Urinary bladder (tissue), 4 donors: ENCODE measurements around the gene S100A9. TPM values are rescaled to one million over a fixed set of nuclear protein-coding genes. Genes with fewer than 3 reads are reported as not detected.

Source experiments
- DNase-seq: peaks from one replicate; pipeline ENCODE4 v3.0.0-alpha.2; 2015; ENCODE audit errors: extremely low spot score
- H3K27ac ChIP-seq: one replicate; pipeline ENCODE4 v1.5.1; 2013; ENCODE audit warnings: low read depth, mild to moderate bottlenecking, moderate library complexity
- H3K36me3 ChIP-seq: one replicate; pipeline ENCODE4 v1.6.1; 2013; ENCODE audit warnings: mild to moderate bottlenecking, moderate library complexity; ENCODE audit not compliant: insufficient read depth
- H3K4me1 ChIP-seq: one replicate; pipeline ENCODE4 v1.6.1; 2013; ENCODE audit warnings: mild to moderate bottlenecking, moderate library complexity; ENCODE audit not compliant: insufficient read depth
- H3K4me3 ChIP-seq: one replicate; pipeline ENCODE4 v1.5.1; 2013; ENCODE audit warnings: low read depth, low read length
- WGBS: extraction: QIAGEN DNeasy Blood & Tissue Kit; methylation state at CpG from one replicate; pipeline ENCODE4 v1.1.7; 2013; 5-methylcytosine and 5-hydroxymethylcytosine counted together
- polyA plus RNA-seq: library from polyadenylated mRNA; stranded (reverse); fragments of 200-250 nt; gene quantifications from one replicate; pipeline ENCODE4 v1.2.3, GENCODE V29; 2013
- total RNA-seq: library from RNA; depleted of rRNA; stranded (reverse); fragments of >200 nt; gene quantifications from one replicate; pipeline ENCODE4 v1.2.3, GENCODE V29; 2014
- donor health status: healthy with polysubstance abuse.
- donor health status: healthy.

S100A9 gene
- total and polyA plus RNA-seq, 2 donors = 77.5 to 471 TPM

GRCh38 chr1:153372571-153372970, 14.9 kb downstream of the S100A9 start:
- 80% methylated on average over 2 of the region's 2 CpGs for WGBS
- H3K27ac ChIP-seq = no peak overlapping the region
- no peak for DNase-seq
- no peaks in the 10 kb centered on the region for H3K4me1 ChIP-seq
- H3K4me3 ChIP-seq = no peak overlapping the region
- no peaks in the 10 kb centered on the region for H3K36me3 ChIP-seq

GRCh38 chr1:153374071-153374470, 16.4 kb downstream of the S100A9 start:
- no peaks in the 10 kb centered on the region for H3K36me3 ChIP-seq
- WGBS = 67% methylated on average over 2 of the region's 2 CpGs
- H3K4me3 ChIP-seq = no peak overlapping the region
- no peak overlapping the region for H3K27ac ChIP-seq
- no peaks in the 10 kb centered on the region for H3K4me1 ChIP-seq
- no peak for DNase-seq

GRCh38 chr1:153375511-153375910, 17.9 kb downstream of the S100A9 start, which contains the start of gene S100A12:
Gene S100A12 (minus strand): TSS chr1:153375621. CDS start chr1:153374592, 1,029 bp downstream.
- H3K4me1 ChIP-seq = no peaks in the 10 kb centered on the region
- no peak for DNase-seq
- whole genome bisulfite sequencing = 79% methylated on average over 1 of the region's 1 CpG
- H3K27ac ChIP-seq = no peak within 1 kb of the TSS
- H3K36me3 ChIP-seq = no peaks in the 10 kb centered on the region
- H3K4me3 ChIP-seq = no peak within 1 kb of the TSS

GRCh38 chr1:153379591-153379990, 21.9 kb downstream of the S100A9 start:
- 84% methylated on average over 10 of the region's 10 CpGs for WGBS
- H3K4me1 ChIP-seq = no peaks in the 10 kb centered on the region
- H3K36me3 ChIP-seq = no peaks in the 10 kb centered on the region
- DNase-seq = no peak
- H3K4me3 ChIP-seq = no peak overlapping the region
- no peak overlapping the region for H3K27ac ChIP-seq

GRCh38 chr1:153380711-153381110, 23.1 kb downstream of the S100A9 start:
- H3K4me3 ChIP-seq = no peak overlapping the region
- no peaks in the 10 kb centered on the region for H3K4me1 ChIP-seq
- no peaks in the 10 kb centered on the region for H3K36me3 ChIP-seq
- 93% methylated on average over 23 of the region's 23 CpGs for WGBS
- no peak overlapping the region for H3K27ac ChIP-seq
- no peak for DNase-seq

- Histone ChIP-seq H3K4me3 (no peak overlapping the region), H3K4me1 (no peaks in the 10 kb centered on the region), H3K27ac (no peak overlapping the region), H3K36me3 (no peaks in the 10 kb centered on the region)
- DNase-seq = no peak
- WGBS = 74% methylated on average over 4 of the region's 4 CpGs
Measured at GRCh38 chr1:153384958-153385580, 27.4 kb downstream of the S100A9 start.

- Histone ChIP-seq H3K4me3 (no peak overlapping the region), H3K27ac (no peak overlapping the region), H3K4me1 (no peaks in the 10 kb centered on the region), H3K36me3 (no peaks in the 10 kb centered on the region)
- 69% methylated on average over 5 of the region's 5 CpGs for WGBS
- DNase-seq = no peak
Measured at GRCh38 chr1:153386500-153386901, 28.8 kb downstream of the S100A9 start.

- no peaks in the 10 kb centered on the region for H3K36me3 ChIP-seq
- 82% methylated on average over 4 of the region's 4 CpGs for WGBS
- DNase-seq = no peak
- H3K4me3 ChIP-seq = no peak overlapping the region
- no peak overlapping the region for H3K27ac ChIP-seq
- no peaks in the 10 kb centered on the region for H3K4me1 ChIP-seq
Measured at GRCh38 chr1:153387001-153387400, 29.3 kb downstream of the S100A9 start.

GRCh38 chr1:153387785-153388184, 30.1 kb downstream of the S100A9 start:
- H3K36me3 ChIP-seq = no peaks in the 10 kb centered on the region
- DNase-seq = no peak
- WGBS = 77% methylated on average over 4 of the region's 4 CpGs
- no peaks in the 10 kb centered on the region for H3K4me1 ChIP-seq
- H3K27ac ChIP-seq = no peak overlapping the region
- no peak overlapping the region for H3K4me3 ChIP-seq

- Histone ChIP-seq H3K27ac (no peak overlapping the region), H3K36me3 (no peaks in the 10 kb centered on the region), H3K4me3 (no peak overlapping the region), H3K4me1 (no peaks in the 10 kb centered on the region)
- no peak for DNase-seq
- WGBS = 79% methylated on average over 1 of the region's 1 CpG
Measured at GRCh38 chr1:153389401-153389800, 31.7 kb downstream of the S100A9 start.

- no peak for DNase-seq
- Histone ChIP-seq H3K4me1 (no peaks in the 10 kb centered on the region), H3K27ac (no peak overlapping the region), H3K4me3 (no peak overlapping the region), H3K36me3 (no peaks in the 10 kb centered on the region)
- WGBS = 76% methylated on average over 17 of the region's 17 CpGs
Measured at GRCh38 chr1:153389973-153390879, 32.6 kb downstream of the S100A9 start.

GRCh38 chr1:153390938-153391710, 33.5 kb downstream of the S100A9 start, which contains the start of gene S100A8:
Gene S100A8 (minus strand): TSS chr1:153391073. CDS start chr1:153390535, 538 bp downstream.
- no peak for DNase-seq
- WGBS = 75% methylated on average over 7 of the region's 7 CpGs
- no peaks in the 10 kb centered on the region for H3K36me3 ChIP-seq
- no peak within 1 kb of the TSS for H3K27ac ChIP-seq
- no peaks in the 10 kb centered on the region for H3K4me1 ChIP-seq
- no peak within 1 kb of the TSS for H3K4me3 ChIP-seq

GRCh38 chr1:153392258-153392657, 34.6 kb downstream of the S100A9 start:
- Histone ChIP-seq H3K27ac (no peak overlapping the region), H3K4me3 (no peak overlapping the region), H3K36me3 (no peaks in the 10 kb centered on the region), H3K4me1 (no peaks in the 10 kb centered on the region)
- WGBS = 49% methylated on average over 3 of the region's 3 CpGs
- DNase-seq = no peak
